Measurements from ENCODE around the gene DOCK4. TPM values are rescaled to one million over a fixed set of nuclear protein-coding genes. Genes with fewer than 3 reads are reported as not detected.

Gene DOCK4
- total RNA-seq, 1 donor from 2014 or later: 4.5 TPM

GRCh38 chr7:112135815-112136214, 70.4 kb downstream of the DOCK4 start:
- FAIRE-seq: no peak
- Histone ChIP-seq H3K27me3 (ENCODE audit: control insufficient read depth, insufficient read depth, low read length) (no peaks in the 10 kb centered on the region), H3K36me3 (ENCODE audit: control insufficient read depth, insufficient read depth, low read length) (no peaks in the 10 kb centered on the region), H3K4me3 (ENCODE audit: low read depth, low read length) (no peak overlapping the region)
- no peak for TF ChIP-seq CTCF (IDR thresholded peaks at IDR 0.05; ENCODE audit: insufficient read depth, low read length, severe bottlenecking)
- no peak for DNase-seq (ENCODE audit: low read depth)

DNA sequence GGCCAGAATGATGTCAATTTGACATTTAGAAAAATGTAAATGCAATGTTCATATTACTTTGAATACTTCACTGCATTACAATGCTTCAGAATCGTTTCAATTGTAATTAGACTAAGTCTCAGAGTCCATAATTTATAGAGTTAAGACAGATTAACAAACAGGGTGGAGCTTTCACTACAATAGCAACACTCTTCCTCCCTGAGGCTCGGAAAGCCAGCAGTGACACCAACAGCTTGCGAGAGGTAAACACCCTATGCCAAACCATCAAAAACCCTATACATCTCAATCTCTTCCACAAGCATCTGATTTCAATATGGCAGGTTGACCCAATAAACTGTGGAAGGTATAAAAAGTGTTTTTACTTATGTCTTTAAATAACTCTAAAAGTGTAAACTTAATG, 72.2 kb downstream of the DOCK4 start:
- no peak for DNase-seq (ENCODE audit: low read depth)
- no peak for FAIRE-seq
- no peaks in the 10 kb centered on the region for H3K27me3 ChIP-seq (ENCODE audit: control insufficient read depth, insufficient read depth, low read length)
- H3K4me3 ChIP-seq (ENCODE audit: low read depth, low read length): no peak overlapping the region
- no peaks in the 10 kb centered on the region for H3K36me3 ChIP-seq (ENCODE audit: control insufficient read depth, insufficient read depth, low read length)
- no peak for TF ChIP-seq CTCF (IDR thresholded peaks at IDR 0.05; ENCODE audit: insufficient read depth, low read length, severe bottlenecking)

DNA sequence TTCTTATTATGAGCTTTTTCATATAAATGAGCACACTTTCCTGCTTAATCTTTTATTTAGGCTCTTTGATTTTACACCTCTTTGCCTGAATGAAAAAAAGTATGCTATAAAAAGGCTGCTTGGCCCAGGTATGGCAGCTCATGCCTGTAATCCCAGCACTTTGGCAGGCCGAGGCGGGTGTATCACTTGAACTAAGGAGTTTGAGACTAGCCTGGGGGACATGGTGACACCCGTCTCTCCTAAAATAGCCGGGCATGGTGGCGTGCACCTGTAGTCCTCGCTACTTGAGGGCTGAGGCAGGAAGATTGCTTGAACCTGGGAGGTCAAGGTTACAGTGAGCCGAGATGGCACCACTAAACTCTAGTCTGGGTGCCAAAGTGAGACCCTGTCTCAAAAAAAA, 72.9 kb downstream of the DOCK4 start:
- FAIRE-seq (no peak), DNase-seq (ENCODE audit: low read depth) (no peak)
- no peaks in the 10 kb centered on the region for H3K27me3 ChIP-seq (ENCODE audit: control insufficient read depth, insufficient read depth, low read length)
- no peak for TF ChIP-seq CTCF (IDR thresholded peaks at IDR 0.05; ENCODE audit: insufficient read depth, low read length, severe bottlenecking)
- H3K36me3 ChIP-seq (ENCODE audit: control insufficient read depth, insufficient read depth, low read length): no peaks in the 10 kb centered on the region
- no peak overlapping the region for H3K4me3 ChIP-seq (ENCODE audit: low read depth, low read length)

DNA sequence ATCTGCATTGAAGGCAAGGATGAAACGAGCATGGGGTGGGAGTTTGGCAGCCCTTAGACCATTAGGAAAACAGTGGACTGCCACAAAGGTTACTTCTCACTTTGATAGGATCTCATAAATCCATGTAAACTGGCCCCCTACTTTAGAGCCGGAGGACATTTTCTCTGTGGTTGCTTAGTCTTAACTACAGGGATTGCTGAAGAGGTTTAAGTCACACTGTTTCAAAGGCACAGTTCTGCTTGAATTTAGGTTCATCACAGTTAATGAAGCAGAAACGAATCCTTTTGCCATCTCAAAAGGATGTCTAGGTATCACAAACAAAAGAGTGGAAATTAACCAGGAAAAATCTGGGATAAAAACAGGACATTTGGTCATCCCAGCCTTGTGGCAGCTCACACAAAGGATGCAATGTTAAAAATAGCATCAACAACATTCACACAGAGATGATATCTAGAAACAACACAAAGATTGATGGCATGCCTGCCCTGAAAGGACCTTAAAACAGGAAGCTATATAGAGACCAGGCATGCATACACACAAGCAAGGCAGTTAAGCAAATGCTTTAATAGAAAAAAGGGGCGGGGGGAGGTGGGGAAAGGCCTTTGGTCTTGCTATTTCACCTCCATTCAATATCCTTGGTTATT, 74.0 kb downstream of the DOCK4 start:
- TF ChIP-seq CTCF (IDR thresholded peaks at IDR 0.05; ENCODE audit: insufficient read depth, low read length, severe bottlenecking): no peak
- no peaks in the 10 kb centered on the region for H3K27me3 ChIP-seq (ENCODE audit: control insufficient read depth, insufficient read depth, low read length)
- DNase-seq (ENCODE audit: low read depth) (no peak), FAIRE-seq (no peak)
- no peak overlapping the region for H3K4me3 ChIP-seq (ENCODE audit: low read depth, low read length)
- no peaks in the 10 kb centered on the region for H3K36me3 ChIP-seq (ENCODE audit: control insufficient read depth, insufficient read depth, low read length)

DNA sequence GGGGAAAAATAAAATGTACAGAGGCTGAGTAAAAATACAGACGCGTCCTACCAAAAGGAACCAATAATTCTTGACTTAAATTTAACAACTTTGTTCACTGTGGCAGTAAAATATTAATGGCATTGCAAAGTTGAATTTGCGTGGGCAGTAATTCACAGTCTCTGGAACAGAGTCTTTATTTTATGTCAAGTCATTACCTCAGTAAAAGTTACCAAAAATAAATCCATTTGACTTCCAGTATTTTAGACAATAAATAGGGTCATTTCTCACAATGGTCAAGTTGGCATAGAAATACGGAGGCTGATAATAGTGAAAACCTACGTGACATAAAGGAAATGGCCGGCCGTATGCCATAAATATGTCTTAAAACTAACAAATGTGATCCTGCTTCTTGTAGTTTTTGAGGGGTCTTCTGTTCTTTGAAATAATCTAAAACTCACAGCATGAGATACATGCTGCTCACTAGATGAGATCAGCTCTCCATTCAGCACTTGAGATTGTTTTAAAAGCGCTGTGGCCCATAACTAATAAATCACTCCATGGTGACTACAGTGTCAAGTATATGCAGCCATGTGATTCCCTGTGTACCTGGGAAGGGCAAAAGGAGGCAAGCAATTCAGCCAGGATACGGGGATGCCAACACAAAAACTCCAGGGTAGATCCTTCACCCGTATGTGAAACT, 75.3 kb downstream of the DOCK4 start:
- no peaks in the 10 kb centered on the region for H3K36me3 ChIP-seq (ENCODE audit: control insufficient read depth, insufficient read depth, low read length)
- TF ChIP-seq CTCF (IDR thresholded peaks at IDR 0.05; ENCODE audit: insufficient read depth, low read length, severe bottlenecking): no peak
- H3K27me3 ChIP-seq (ENCODE audit: control insufficient read depth, insufficient read depth, low read length): no peaks in the 10 kb centered on the region
- DNase-seq (ENCODE audit: low read depth) (no peak), FAIRE-seq (no peak)
- no peak overlapping the region for H3K4me3 ChIP-seq (ENCODE audit: low read depth, low read length)
